Measurements from ENCODE around the gene HTT. TPM values are rescaled to one million over a fixed set of nuclear protein-coding genes. Genes with fewer than 3 reads are reported as not detected.

The HTT gene
- total RNA-seq, 1 donor from 2014 or later = 32.5 TPM

DNA sequence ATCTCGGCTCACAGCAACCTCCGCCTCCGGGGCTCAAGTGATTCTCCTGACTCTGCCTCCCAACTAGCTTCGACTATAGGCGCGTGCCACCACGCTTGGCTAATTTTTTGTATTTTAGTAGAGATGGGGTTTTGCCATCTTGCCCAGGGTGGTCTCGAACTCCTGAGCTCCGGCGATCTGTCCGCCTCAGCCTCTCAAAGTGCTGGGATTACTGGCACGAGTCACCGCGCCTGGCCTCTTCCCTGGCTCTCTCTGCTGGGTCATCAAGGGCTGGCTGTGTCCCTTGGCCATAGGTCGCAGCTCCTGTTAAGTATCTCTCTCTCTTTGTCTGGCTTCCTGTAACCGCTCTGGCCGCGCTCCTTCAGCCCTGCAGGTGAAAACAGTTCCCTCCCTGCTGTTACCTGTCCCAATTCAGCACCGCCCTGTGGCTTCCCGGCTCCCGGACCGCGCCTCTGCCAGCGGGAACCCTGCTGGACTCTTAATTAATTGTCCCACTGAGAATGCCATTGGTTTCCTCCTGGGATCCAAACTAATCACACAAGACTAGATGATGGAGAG, 217.0 kb downstream of the HTT start:
- H3K4me3 ChIP-seq (ENCODE audit: low read depth, low read length) = peak overlapping the region; percentile 81
- TF ChIP-seq, protein P1, sequence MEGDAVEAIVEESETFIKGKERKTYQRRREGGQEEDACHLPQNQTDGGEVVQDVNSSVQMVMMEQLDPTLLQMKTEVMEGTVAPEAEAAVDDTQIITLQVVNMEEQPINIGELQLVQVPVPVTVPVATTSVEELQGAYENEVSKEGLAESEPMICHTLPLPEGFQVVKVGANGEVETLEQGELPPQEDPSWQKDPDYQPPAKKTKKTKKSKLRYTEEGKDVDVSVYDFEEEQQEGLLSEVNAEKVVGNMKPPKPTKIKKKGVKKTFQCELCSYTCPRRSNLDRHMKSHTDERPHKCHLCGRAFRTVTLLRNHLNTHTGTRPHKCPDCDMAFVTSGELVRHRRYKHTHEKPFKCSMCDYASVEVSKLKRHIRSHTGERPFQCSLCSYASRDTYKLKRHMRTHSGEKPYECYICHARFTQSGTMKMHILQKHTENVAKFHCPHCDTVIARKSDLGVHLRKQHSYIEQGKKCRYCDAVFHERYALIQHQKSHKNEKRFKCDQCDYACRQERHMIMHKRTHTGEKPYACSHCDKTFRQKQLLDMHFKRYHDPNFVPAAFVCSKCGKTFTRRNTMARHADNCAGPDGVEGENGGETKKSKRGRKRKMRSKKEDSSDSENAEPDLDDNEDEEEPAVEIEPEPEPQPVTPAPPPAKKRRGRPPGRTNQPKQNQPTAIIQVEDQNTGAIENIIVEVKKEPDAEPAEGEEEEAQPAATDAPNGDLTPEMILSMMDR (conservative IDR thresholded peaks at IDR 0.05; ENCODE audit: low read depth, low read length) = no peak
- DNase-seq (ENCODE audit: low read depth) = no peak

DNA sequence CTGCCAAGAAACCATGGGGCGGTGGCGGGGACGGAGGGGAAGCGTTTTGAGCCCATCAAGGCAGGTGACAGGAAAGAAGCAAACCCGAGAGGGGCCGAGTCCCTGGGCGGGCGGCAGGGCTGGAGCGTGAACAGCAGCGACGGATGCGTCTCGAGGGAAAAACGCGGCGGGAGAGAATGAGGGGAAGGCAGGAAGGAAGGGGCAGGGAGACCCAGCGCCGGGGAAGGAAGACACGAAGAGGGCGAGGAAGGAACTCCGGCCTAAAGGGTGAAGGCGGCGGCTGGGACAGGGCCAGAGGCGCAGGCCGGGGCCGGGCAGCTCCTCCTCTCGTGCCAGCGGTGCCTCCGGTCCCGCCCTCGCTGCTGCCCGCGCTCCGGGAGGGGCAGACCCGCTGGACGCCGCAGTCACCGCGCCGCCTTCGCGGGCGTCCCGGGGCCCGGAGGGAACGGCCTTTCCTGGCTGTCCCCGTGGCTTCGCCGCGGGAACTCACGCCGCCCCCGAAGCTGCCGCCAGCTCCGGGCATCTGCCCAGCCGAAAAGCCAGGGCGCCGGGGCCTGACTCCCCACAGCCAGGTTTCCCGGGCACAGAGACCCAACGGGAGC, 217.6 kb downstream of the HTT start:
- TF ChIP-seq, protein P1 (conservative IDR thresholded peaks at IDR 0.05; ENCODE audit: low read depth, low read length) = no peak
- DNase-seq (ENCODE audit: low read depth) = no peak
- H3K4me3 ChIP-seq (ENCODE audit: low read depth, low read length) = peak overlapping the region; percentile 81

- peak within 1 kb of the TSS; percentile 82 for H3K4me3 ChIP-seq (ENCODE audit: low read depth, low read length)
- peak; percentile 45 for DNase-seq (ENCODE audit: low read depth)
- TF ChIP-seq, protein P1 (conservative IDR thresholded peaks at IDR 0.05; ENCODE audit: low read depth, low read length) = no peak
Measured at GRCh38 chr4:3292571-3293400, 218.3 kb downstream of the HTT start, which contains the start of gene RGS12. Gene RGS12 (plus strand): TSS chr4:3293021. CDS start chr4:3316171, 23,150 bp downstream.

Other genes with a start within 250 kb of the HTT start
- 153 and 222 TPM in 2 replicates for gene ADD1, start 230.8 kb upstream of the HTT start, total RNA-seq
- 26.0 and 35.1 TPM in 2 replicates for gene NOP14, start 111.3 kb upstream of the HTT start, total RNA-seq
- gene GRK4, start 111.1 kb upstream of the HTT start, total RNA-seq = 1.3 and 2.8 TPM in 2 replicates
- gene HTT-AS, start 143 bp upstream of the HTT start, total RNA-seq = not detected in 2 replicates
- 0.14 TPM in 1 of 2 replicates, not detected in the other for gene MSANTD1, start 174.5 kb downstream of the HTT start, total RNA-seq
- gene RGS12, start 218.3 kb downstream of the HTT start, total RNA-seq = 18.0 and 33.8 TPM in 2 replicates

All from epithelial cell of proximal tubule (primary cell).